HEK293T (cell line): ENCODE results near the gene JPH2.

ENCODE experiments used
- ELF4 ChIP-seq: fragments of 450-650 bp; IDR thresholded peaks from 2 replicates; pipeline ENCODE4 v1.6.1; 2017; ENCODE audit warnings: antibody characterized with exemption
- FOXM1 ChIP-seq: fragments of 450-650 bp; IDR thresholded peaks from 2 replicates; pipeline ENCODE4 v1.6.1; 2017; ENCODE audit warnings: mild to moderate bottlenecking, borderline replicate concordance

DNA sequence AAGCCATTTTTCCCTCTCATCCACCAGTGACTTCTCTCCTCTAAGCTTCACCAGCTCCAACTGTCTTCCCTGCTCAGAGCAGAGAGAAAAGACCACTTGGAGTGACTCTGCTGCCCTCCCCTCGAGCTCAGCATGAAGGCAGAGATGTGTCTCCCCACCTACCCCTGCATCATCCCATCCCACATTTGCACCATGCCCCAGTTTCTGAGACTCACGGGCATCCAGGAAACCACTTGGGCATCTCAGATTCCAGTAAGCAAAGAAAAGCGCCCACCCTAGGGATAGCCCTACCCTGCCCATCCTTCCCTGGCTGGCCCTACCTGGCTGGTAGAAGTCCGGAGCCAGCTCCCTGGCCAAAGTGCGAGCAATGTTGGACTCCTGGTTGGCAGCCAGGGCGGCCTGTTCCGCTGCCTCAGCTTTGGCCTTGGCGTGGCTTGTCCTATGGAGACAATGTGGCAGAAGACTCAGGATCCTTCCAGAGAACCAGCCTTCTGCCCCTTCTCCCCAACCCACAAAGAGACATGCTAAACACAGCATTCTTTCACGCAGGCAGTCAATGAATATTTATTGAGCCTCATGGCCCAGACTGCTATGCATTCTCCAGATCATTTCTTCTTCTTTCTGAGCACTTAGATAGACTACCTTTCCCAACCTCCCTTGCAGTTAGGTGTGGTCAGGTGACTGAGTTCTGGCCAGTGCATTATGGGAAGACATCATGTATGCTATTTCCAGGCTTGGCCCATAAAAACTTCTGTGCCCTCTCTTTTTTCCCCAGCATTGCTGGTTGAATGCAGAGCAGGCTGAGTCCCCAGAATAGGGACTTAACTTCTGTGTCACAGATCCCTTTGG is 68.6 kb downstream of the JPH2 start:
- TF ChIP-seq ELF4: no peak
- TF ChIP-seq FOXM1: no peak
